ENCODE results near the gene ABI3.
A peak's percentile ranks its signal among the peaks of the same experiment; 100 is the strongest.

The ABI3 gene

DNA sequence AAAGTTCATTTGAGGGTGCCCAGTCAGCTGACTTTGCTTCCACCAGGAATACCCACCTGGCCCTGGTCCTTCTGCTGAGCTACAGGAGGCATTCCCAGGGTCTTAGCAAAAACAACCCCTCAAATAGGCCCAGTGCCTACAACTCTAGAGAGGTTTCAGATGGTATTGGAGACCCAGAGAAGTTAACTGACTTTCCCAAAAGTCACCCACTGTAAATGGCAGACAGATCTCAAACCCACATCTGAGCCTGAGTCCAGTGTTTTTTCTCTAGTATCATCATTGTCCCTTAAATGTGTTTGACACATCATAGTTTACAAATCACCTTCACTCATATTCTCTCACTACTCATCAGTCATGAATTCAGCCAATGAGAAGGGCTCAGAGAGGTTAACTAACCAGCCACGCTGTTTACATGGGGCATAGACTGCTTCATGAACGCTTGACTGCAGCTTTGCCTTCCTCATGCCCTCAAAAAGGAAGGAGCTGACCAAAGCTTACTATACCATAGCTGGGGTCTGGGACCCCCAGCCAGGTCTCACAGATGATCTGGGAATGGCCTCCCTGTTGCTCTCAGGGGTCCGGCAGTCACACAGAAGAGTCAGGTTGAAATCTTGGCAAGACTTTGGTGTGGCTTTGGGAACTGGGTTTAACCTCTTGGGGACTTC is 16.4 kb downstream of the ABI3 start:
- DNase-seq = no peak

- DNase-seq = peak; percentile 48
Measured at GRCh38 chr17:49227436-49228261, 17.1 kb downstream of the ABI3 start.

DNA sequence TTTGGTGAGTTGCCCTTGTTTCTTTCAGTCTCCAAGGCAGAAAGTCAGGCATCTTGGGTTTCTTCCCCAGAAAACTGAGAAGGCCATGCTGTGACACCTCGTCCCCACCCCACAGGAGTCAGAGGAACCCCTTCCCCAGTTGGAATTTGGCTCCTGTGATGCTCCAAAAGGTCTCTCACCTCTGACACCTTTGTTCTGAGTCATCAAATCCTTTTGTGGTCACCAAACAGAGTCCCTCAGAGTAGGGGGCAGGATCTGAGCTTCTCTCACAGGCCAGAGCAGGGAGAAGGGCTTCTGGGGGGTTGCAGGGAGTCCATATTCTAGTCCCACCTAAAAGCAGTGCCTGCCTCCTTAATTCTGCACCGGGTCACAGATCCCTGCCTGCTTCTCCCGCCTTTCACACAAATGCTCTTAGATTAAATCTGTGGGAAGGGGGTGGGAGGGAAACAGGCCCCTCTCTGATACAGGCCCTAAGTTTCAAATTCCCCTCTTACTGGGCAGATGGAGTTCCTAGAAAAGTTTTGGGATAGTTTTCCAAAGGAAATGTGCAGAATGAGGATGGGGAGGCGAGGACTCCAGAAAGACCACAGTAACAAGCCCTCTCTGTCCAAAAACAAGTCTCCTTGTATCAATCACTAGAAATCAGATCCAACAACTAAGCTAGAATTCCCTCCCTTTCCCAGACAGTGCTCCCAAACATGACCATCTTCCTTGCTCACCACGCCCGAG is 18.7 kb downstream of the ABI3 start:
- DNase-seq = no peak

DNA sequence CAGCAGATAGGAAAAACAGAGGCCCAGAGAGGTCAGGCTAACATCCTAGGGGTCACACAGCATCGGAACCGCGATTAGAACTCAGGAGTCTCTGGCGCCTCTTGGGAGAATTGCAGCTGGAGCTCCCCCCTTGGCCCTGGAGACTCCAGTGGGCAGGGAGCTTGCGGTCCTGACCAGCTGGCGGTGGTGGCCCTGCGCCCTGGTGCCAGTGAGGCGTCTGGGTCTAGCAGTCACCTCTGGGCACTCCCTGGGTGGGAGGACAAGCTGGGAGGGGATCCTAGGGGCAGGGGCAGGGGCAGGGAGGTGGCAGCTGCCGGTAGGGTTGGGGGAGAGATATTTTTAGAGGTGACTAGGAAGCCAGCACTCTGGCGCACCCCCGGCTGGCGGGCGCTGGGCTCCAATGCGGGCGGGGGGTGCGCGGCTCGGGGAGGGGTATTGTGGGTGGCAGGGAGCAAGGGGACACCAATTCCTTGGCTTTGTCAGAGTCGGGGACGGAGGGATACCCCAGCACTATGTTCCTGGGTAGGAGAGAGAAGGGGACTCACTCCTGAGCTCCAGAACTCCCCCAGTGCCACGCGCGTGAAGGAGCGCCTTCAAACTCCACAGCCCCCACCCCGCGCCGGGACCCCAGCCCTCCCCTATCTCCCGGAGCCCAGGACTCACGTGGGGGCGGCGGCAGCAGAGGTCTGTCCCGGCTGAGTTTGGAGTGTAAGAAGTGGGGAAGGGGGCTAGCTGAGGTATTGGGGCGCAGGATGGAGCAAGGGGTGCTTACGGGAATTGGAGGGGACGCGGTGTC is 19.5 kb downstream of the ABI3 start:
- peak; percentile 1 for DNase-seq

GRCh38 chr17:49230636-49231562 is 20.4 kb downstream of the ABI3 start, which contains the start of gene PHOSPHO1:
Gene PHOSPHO1, minus strand, starts transcription at chr17:49230787. Its CDS starts 4,096 bp downstream, at chr17:49226691.
- DNase-seq = peak; percentile 78

GRCh38 chr17:49231563-49231894 is 21.0 kb downstream of the ABI3 start:
- no peak for DNase-seq

DNA sequence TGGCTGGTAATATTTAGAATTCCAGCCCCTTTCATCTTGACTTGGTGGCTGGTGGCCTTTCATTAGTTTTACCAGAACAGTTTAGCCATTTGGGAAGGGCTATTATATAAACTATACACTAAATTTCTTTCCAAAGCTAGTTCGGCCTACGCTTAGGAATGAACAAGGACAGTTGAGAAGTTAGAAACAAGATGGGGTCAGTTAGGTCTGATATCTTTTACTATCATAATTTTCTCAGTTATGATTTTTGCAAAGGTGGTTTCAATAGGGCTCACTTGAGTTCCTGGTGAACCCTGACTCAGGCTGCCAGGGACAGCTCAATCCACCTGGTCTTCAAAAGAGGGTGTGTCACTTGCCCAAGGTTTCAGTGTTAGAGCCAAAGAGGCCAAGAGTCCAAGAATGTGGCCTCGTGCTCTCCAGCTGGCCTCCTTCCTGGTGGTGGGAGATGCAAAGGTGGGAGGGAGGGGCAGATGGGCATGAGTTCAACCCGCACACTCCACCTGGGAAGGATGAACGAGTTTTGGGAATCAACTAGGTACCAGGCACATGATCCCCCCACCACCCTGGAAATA is 24.1 kb downstream of the ABI3 start:
- DNase-seq = no peak

- DNase-seq = no peak
Measured at GRCh38 chr17:49235896-49236295, 25.4 kb downstream of the ABI3 start.

DNA sequence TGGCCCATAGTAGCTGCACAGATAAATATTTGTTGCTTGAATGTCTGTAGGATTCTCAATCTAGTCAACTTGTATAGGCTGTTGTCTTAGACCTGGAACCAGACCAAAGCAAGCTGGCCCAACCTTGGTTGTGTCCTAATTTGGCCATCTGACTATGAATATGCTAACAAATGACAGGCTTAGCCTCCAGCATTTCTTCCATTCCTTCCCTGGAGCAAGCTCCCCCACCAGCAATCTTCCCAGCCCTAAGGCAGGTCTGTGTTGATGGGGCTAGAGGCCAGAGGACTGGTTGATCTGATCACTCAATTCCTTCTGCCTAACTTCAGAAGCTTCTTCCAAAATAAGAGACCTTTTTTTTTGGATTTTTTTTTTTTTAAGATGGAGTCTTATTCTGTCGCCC is 29.5 kb downstream of the ABI3 start:
- no peak for DNase-seq

DNA sequence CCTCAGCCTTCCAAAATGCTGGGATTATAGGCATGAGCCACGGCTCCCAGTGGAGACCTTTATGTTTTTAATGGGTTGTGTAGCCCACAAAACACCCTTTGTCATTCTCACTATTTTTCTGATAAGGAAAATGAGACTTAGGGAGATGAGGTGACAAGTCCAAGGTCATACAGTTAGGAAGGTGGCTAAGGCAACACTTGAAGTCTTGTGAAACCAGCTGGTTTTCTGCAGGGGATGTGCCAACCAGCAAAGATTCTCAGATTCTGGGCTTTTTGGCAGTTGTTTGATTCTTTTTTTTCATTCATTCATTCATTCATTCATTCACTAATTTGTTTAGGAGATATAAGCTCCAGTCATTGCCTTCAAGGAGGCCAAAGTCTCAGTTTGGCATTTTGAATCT is 30.1 kb downstream of the ABI3 start:
- DNase-seq = no peak

DNA sequence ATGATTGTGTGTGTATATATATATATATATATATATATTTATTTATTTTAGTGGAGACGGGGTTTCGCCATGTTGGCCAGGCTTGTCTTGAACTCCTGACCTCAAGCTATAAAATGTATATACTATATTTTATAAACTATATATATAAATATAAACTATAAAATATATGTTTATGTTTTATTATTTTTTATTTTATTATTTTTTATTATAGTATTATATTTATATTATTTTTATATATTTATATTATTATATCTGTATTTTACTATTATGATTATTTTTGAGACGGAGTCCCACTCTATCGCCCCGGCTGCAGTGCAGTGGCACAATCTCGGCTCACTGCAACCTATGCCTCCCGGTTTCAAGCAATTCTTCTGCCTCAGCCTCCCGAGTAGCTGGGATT is 30.5 kb downstream of the ABI3 start:
- DNase-seq = no peak

DNA sequence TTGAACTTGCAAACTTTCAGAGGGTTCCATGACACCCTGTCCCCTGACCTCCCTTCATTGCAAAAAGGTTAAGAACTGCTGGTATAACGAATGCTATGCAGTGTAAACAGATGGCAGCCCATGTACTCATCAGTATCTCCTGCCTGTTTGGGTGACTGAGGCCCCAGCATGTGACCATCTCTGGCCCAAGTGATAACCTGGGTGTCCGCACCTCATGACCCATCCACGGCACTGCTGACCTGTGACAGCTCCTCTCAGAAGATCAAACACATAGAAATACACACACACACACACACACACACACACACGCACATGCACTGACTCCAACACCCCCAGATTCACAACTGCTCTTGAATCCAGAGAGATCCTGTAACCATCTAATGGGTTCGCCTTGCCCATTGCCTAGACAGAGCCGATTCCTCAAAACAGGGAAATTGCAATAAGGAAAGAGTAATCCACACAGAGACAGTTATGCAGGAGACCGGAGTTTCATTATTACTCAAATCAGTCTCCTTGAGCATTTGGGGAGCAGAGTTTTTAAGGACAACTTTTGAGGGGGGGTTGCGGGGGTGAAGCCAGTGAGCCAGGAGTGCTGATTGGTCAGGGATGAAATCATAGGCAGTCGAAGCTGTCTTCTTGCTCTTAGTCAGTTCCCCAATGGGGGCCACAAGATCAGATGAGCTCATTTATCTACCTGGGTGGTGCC is 31.3 kb downstream of the ABI3 start:
- DNase-seq = no peak

- DNase-seq = no peak
Measured at GRCh38 chr17:49242813-49243212, 32.3 kb downstream of the ABI3 start.

- DNase-seq = no peak
Measured at GRCh38 chr17:49244839-49245238, 34.3 kb downstream of the ABI3 start.

GRCh38 chr17:49247944-49248343 is 37.4 kb downstream of the ABI3 start:
- DNase-seq = no peak

DNA sequence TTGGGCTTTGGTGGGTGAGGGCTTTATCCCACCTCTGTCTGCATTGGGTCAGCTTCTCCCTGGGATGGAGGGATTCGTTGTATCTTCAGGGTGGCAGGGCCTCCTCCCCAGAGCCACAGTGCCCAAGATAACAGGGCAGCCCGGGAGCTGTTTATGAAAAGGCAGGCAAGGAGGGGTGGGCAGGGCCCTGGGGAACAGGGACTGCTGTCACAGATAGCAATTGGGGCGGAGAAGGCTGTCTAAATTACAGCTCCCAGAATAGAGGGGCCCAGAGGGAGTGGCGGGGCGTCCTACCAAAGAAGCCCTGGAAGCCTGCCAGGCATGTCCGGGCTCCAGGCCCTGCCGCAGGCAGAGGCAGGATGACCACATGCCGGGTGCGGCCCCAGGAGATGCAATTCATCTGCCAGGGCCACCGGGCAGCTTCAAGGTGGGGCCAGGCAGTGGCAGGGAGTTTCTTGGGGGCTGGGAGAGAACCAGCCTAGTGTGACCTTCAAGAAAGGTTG is 38.8 kb downstream of the ABI3 start:
- no peak for DNase-seq

GRCh38 chr17:49249890-49250522 is 39.5 kb downstream of the ABI3 start:
- DNase-seq = no peak

DNA sequence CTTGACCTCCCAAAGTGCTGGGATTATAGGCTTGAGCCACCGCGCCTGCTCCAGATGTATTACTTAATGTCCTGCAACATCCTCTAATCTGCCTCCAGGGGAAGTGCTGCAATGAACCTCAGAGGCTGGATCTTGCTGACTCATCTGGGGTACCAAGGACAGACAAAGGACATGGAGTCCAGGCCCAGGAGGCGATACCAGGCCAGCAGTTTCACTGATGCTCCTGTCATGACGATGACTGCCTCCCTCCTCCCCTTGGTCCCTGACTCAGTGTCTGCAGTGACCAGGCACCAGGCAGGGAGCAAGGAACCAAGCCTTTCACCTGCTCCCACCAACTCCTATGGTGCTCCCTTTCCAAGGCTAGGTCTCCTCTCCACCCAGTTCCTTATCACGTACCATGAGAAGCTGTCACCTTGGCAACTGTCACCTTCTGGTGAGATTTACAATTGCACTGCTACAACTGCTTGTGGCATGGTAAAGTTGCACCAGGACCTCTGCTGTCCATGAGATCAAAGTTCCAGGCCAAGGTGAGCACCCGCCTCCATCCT is 41.7 kb downstream of the ABI3 start:
- DNase-seq = no peak

- DNase-seq = no peak
Measured at GRCh38 chr17:49254066-49254465, 43.6 kb downstream of the ABI3 start.

DNA sequence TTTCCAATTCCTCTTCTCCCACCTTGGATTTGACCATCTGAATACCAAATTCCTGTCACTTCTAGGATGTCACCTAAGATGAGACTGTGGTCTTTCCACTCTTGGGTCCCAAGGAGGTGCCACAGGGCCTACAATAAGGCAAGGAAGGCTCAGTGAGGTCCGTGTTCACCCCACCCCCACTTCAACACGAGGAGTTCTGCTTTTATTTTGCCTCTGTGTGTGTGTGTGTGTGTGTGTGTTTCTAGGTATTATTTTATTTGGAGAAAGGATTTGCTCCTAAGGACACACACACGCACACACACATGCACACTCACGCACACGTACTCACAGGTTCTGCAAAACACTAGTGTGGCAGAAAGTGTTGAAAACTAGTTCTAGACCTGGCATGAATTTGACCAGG is 44.6 kb downstream of the ABI3 start:
- no peak for DNase-seq
